HepG2 (cell line): Measurements from ENCODE around the gene HEXIM1. TPM values are rescaled to one million over a fixed set of nuclear protein-coding genes. Genes with fewer than 3 reads are reported as not detected.
A peak's percentile ranks its signal among the peaks of the same experiment; 100 is the strongest.

ENCODE experiments used
- CBX1 ChIP-seq: IDR thresholded peaks from one replicate; pipeline ENCODE4 v1.6.1; 2016; ENCODE audit warnings: antibody characterized with exemption, low read depth
- FOXC1 ChIP-seq: sonication (generic); formaldehyde crosslinking; IDR thresholded peaks from 2 replicates; pipeline ENCODE4 v1.8.0; 2022; ENCODE audit warnings: mild to moderate bottlenecking, missing genetic modification reagents, borderline replicate concordance
- FOXP1 ChIP-seq, 2 experiments: fragments of 450-650 bp in 1 of 2; IDR thresholded peaks; 2 replicates each; pipeline ENCODE4 v1.6.1; 2017 to 2018; ENCODE audit warnings: antibody characterized with exemption in 1 of 2
- GPBP1L1 ChIP-seq: sonication (generic); formaldehyde crosslinking; IDR thresholded peaks from 2 replicates; pipeline ENCODE4 v1.5.0; 2020; ENCODE audit warnings: mild to moderate bottlenecking, missing genetic modification reagents
- HMG20B ChIP-seq: conservative IDR thresholded peaks from 2 replicates; pipeline ENCODE4 v1.6.1; 2016; ENCODE audit warnings: missing genetic modification reagents, missing compliant biosample characterization
- HNRNPH1 ChIP-seq: fragments of 200-400 bp; formaldehyde crosslinking; optimal IDR thresholded peaks from 2 replicates; pipeline ENCODE3; 2017; ENCODE audit warnings: mild to moderate bottlenecking, low read depth, low read length
- HOXA5 ChIP-seq: sonication (generic); formaldehyde crosslinking; IDR thresholded peaks from 2 replicates; pipeline ENCODE4 v1.4.0; 2020; ENCODE audit warnings: missing genetic modification reagents
- HOXA7 ChIP-seq: sonication (generic); formaldehyde crosslinking; IDR thresholded peaks from 2 replicates; pipeline ENCODE4 v1.8.1; 2022; ENCODE audit warnings: mild to moderate bottlenecking, missing genetic modification reagents, moderate library complexity
- IKZF1 ChIP-seq: fragments of 450-650 bp; IDR thresholded peaks from 2 replicates; pipeline ENCODE4 v1.7.1; 2016
- MBNL3 ChIP-seq: fragments of 250-450 bp; sonication (Bioruptor Pico); conservative IDR thresholded peaks from 2 replicates; pipeline ENCODE4 v1.8.0; 2022; ENCODE audit warnings: mild to moderate bottlenecking, inconsistent platforms
- MYC ChIP-seq: sonication (generic); formaldehyde crosslinking; IDR thresholded peaks from 2 replicates; pipeline ENCODE4 v1.9.0; 2021; ENCODE audit warnings: missing genetic modification reagents, borderline replicate concordance
- NCOA1 ChIP-seq: sonication (generic); formaldehyde crosslinking; IDR thresholded peaks from 2 replicates; pipeline ENCODE4 v1.9.0; 2021; ENCODE audit warnings: missing genetic modification reagents
- TOPORS ChIP-seq: sonication (generic); formaldehyde crosslinking; IDR thresholded peaks from 2 replicates; pipeline ENCODE4 v1.8.0; 2023; ENCODE audit warnings: mild to moderate bottlenecking, missing genetic modification reagents
- ZHX2 ChIP-seq, 2 experiments: sonication (generic) in 1 of 2; formaldehyde crosslinking in 1 of 2; IDR thresholded peaks; 2 replicates each; pipeline versions ENCODE4 v1.6.1 to v1.9.0; 2014 to 2022; ENCODE audit warnings: antibody characterized with exemption in 1 of 2, borderline replicate concordance in 1 of 2, inconsistent platforms in 1 of 2, low read depth in 1 of 2, missing genetic modification reagents in 1 of 2
- ZNF142 ChIP-seq: sonication (generic); formaldehyde crosslinking; IDR thresholded peaks from 2 replicates; pipeline ENCODE4 v1.4.0; 2020; ENCODE audit warnings: missing genetic modification reagents
- ZNF709 ChIP-seq: sonication (generic); formaldehyde crosslinking; IDR thresholded peaks from 2 replicates; pipeline ENCODE4 v1.5.0; 2020; ENCODE audit warnings: mild to moderate bottlenecking, missing genetic modification reagents
- polyA plus RNA-seq, 8 experiments: library from polyadenylated mRNA; depleted of rRNA in 3 of 8; stranded (reverse) in 7 of 8; unstranded in 1 of 8; fragments of >200 nt; fragmentation: Illumina TruSeq in 4 of 8; extraction: Trizol in 4 of 8; gene quantifications; 2 replicates each; pipeline versions ENCODE4 v1.2.1 to v1.2.3, GENCODE V29; 2011 to 2016; ENCODE audit warnings: low read depth in 4 of 8, missing spikeins in 1 of 8, mixed read lengths in 1 of 8; ENCODE audit not compliant: insufficient read depth in 1 of 8
- total RNA-seq, 5 experiments: library from RNA; depleted of rRNA; stranded (reverse); fragments of >200 nt; fragmentation: Illumina TruSeq; extraction: Trizol; gene quantifications; 2 replicates each; pipeline ENCODE4 v1.2.3, GENCODE V29; 2016; ENCODE audit warnings: low read depth in 1 of 5

The HEXIM1 gene
- total and polyA plus RNA-seq, 2 of the 13 experiments (the other 11 are each of a cell fraction or from before 2014, with no cell fraction given): 10.5 to 16.6 TPM

GRCh38 chr17:45101883-45102811, 46.1 kb upstream of the HEXIM1 start (continued):
- TF ChIP-seq ZHX2 (IDR thresholded peaks at IDR 0.05; ENCODE audit: low read depth) (no peak), ZHX2 (CRISPR knock-in tag; IDR thresholded peaks at IDR 0.05; ENCODE audit: borderline replicate concordance) (peak; percentile 63; the same call in 1 of the 2 replicates), HNRNPH1 (no peak), MYC (no peak), MBNL3 (CRISPR knock-in tag) (no peak), GPBP1L1 (no peak), NCOA1 (CRISPR knock-in tag) (no peak), ZNF709 (CRISPR knock-in tag) (0 out of 2 replicates have a peak, but pooled peaks have one; percentile 49), ZNF142 (CRISPR knock-in tag) (no peak), TOPORS (no peak), FOXC1 (CRISPR knock-in tag) (no peak), HOXA7 (CRISPR knock-in tag) (no peak), IKZF1 (no peak), HOXA5 (CRISPR knock-in tag) (0 out of 2 replicates have a peak, but pooled peaks have one; percentile 55), HMG20B (CRISPR knock-in tag) (no peak), FOXP1 (IDR thresholded peaks at IDR 0.05) (no peak), FOXP1 (CRISPR knock-in tag; IDR thresholded peaks at IDR 0.05) (peak; percentile 48; the same call in 1 of the 2 replicates), CBX1 (no peak)
